Activated CD4-positive, alpha-beta T cell treated with anti-CD3 and anti-CD28 coated beads, Interleukin-2, amount 10 ng/mL, durations not matched to agents 24 days and 14 days (primary cell): ENCODE data around the gene FNDC3B. TPM values are rescaled to one million over a fixed set of nuclear protein-coding genes. Genes with fewer than 3 reads are reported as not detected.

Experiments
- DNase-seq: peaks from one replicate; pipeline ENCODE4 v3.0.0; 2022
- H3K27ac Mint-ChIP-seq: one replicate; pipeline ENCODE4 v1.8.0; 2022; ENCODE audit warnings: mild to moderate bottlenecking, mixed read lengths
- H3K27me3 Mint-ChIP-seq: one replicate; pipeline ENCODE4 v1.8.0; 2022; ENCODE audit warnings: mixed read lengths
- H3K36me3 Mint-ChIP-seq: one replicate; pipeline ENCODE4 v1.8.0; 2022; ENCODE audit warnings: low read depth, mild to moderate bottlenecking, mixed read lengths
- H3K4me1 Mint-ChIP-seq: one replicate; pipeline ENCODE4 v1.8.0; 2021; ENCODE audit warnings: mixed read lengths
- H3K4me3 Mint-ChIP-seq: one replicate; pipeline ENCODE4 v1.8.0; 2022; ENCODE audit warnings: mild to moderate bottlenecking, moderate library complexity, mixed read lengths
- H3K9me3 Mint-ChIP-seq: one replicate; pipeline ENCODE4 v1.8.0; 2021; ENCODE audit warnings: mixed read lengths
- intact Hi-C: fragments of 100-400 bp; cut with micrococcal nuclease; formaldehyde crosslinking; loops from one replicate; pipeline ENCODE4 v1.15.1; 2023
- total RNA-seq: library from RNA; stranded (reverse); gene quantifications from 2 replicates; pipeline ENCODE4 v1.2.3, GENCODE V29; 2022

FNDC3B gene
- total RNA-seq, 1 donor from 2014 or later: 19.6 TPM

- peaks cover 41% of the 10 kb centered on the region for H3K4me1 Mint-ChIP-seq
- no peak overlapping the region for H3K4me3 Mint-ChIP-seq
- H3K27me3 Mint-ChIP-seq: no peaks in the 10 kb centered on the region
- DNase-seq: no peak
- intact Hi-C loops: no loop called here
- no peak overlapping the region for H3K27ac Mint-ChIP-seq
- no peaks in the 10 kb centered on the region for H3K9me3 Mint-ChIP-seq
- peaks cover 4% of the 10 kb centered on the region for H3K36me3 Mint-ChIP-seq
Measured at GRCh38 chr3:172142051-172142863, 102.9 kb downstream of the FNDC3B start.

- Mint-ChIP-seq H3K36me3 (peaks cover 4% of the 10 kb centered on the region), H3K4me1 (peaks cover 34% of the 10 kb centered on the region), H3K4me3 (no peak overlapping the region), H3K9me3 (no peaks in the 10 kb centered on the region), H3K27me3 (no peaks in the 10 kb centered on the region), H3K27ac (no peak overlapping the region)
- no peak for DNase-seq
- intact Hi-C loops: no loop called here
Measured at GRCh38 chr3:172142864-172143451, 103.6 kb downstream of the FNDC3B start.

GRCh38 chr3:172143739-172144497, 104.5 kb downstream of the FNDC3B start:
- no peaks in the 10 kb centered on the region for H3K27me3 Mint-ChIP-seq
- no peak for DNase-seq
- H3K36me3 Mint-ChIP-seq: peaks cover 4% of the 10 kb centered on the region
- H3K27ac Mint-ChIP-seq: no peak overlapping the region
- no peaks in the 10 kb centered on the region for H3K9me3 Mint-ChIP-seq
- peaks cover 36% of the 10 kb centered on the region for H3K4me1 Mint-ChIP-seq
- H3K4me3 Mint-ChIP-seq: no peak overlapping the region
- intact Hi-C loops: no loop called here

- Mint-ChIP-seq H3K4me1 (peaks cover 34% of the 10 kb centered on the region), H3K9me3 (no peaks in the 10 kb centered on the region), H3K36me3 (peaks cover 4% of the 10 kb centered on the region), H3K4me3 (no peak overlapping the region), H3K27ac (no peak overlapping the region), H3K27me3 (no peaks in the 10 kb centered on the region)
- intact Hi-C loops: no loop called here
- no peak for DNase-seq
Measured at GRCh38 chr3:172144601-172145000, 105.2 kb downstream of the FNDC3B start.

GRCh38 chr3:172145031-172145686, 105.8 kb downstream of the FNDC3B start:
- Mint-ChIP-seq H3K27me3 (no peaks in the 10 kb centered on the region), H3K36me3 (peaks cover 4% of the 10 kb centered on the region), H3K4me3 (no peak overlapping the region), H3K9me3 (no peaks in the 10 kb centered on the region), H3K4me1 (peaks cover 34% of the 10 kb centered on the region), H3K27ac (no peak overlapping the region)
- intact Hi-C loops: loop anchor here (5.0 kb wide), 1 partner anchor 102 kb away; no protein-coding TSS in a partner anchor
- no peak for DNase-seq

- H3K9me3 Mint-ChIP-seq: no peaks in the 10 kb centered on the region
- no peak overlapping the region for H3K4me3 Mint-ChIP-seq
- DNase-seq: no peak
- H3K36me3 Mint-ChIP-seq: peaks cover 4% of the 10 kb centered on the region
- H3K27ac Mint-ChIP-seq: no peak overlapping the region
- intact Hi-C loops: loop anchor here (5.0 kb wide), 1 partner anchor 101 kb away; no protein-coding TSS in a partner anchor
- H3K4me1 Mint-ChIP-seq: peaks cover 29% of the 10 kb centered on the region
- no peaks in the 10 kb centered on the region for H3K27me3 Mint-ChIP-seq
Measured at GRCh38 chr3:172146349-172146748, 107.0 kb downstream of the FNDC3B start.

GRCh38 chr3:172147113-172147818, 107.9 kb downstream of the FNDC3B start:
- Mint-ChIP-seq H3K4me3 (no peak overlapping the region), H3K4me1 (peaks cover 31% of the 10 kb centered on the region)

GRCh38 chr3:172148241-172148640, 108.9 kb downstream of the FNDC3B start:
- H3K27ac Mint-ChIP-seq: no peak overlapping the region
- no peaks in the 10 kb centered on the region for H3K27me3 Mint-ChIP-seq
- no peak overlapping the region for H3K4me3 Mint-ChIP-seq
- intact Hi-C loops: loop anchor here (5.0 kb wide), 1 partner anchor 99 kb away; no protein-coding TSS in a partner anchor
- DNase-seq: no peak
- H3K4me1 Mint-ChIP-seq: peaks cover 36% of the 10 kb centered on the region
- H3K36me3 Mint-ChIP-seq: peaks cover 4% of the 10 kb centered on the region
- no peaks in the 10 kb centered on the region for H3K9me3 Mint-ChIP-seq

More at GRCh38 chr3:172147113-172147818, 107.9 kb downstream of the FNDC3B start:
- Mint-ChIP-seq H3K36me3 (peaks cover 4% of the 10 kb centered on the region), H3K27me3 (no peaks in the 10 kb centered on the region), H3K9me3 (no peaks in the 10 kb centered on the region), H3K27ac (no peak overlapping the region)
- intact Hi-C loops: loop anchor here (5.0 kb wide), 1 partner anchor 100 kb away; no protein-coding TSS in a partner anchor
- no peak for DNase-seq

GRCh38 chr3:172148702-172149565, 109.6 kb downstream of the FNDC3B start:
- Mint-ChIP-seq H3K4me3 (no peak overlapping the region), H3K27me3 (no peaks in the 10 kb centered on the region), H3K27ac (no peak overlapping the region), H3K9me3 (no peaks in the 10 kb centered on the region), H3K36me3 (peaks cover 4% of the 10 kb centered on the region), H3K4me1 (peaks cover 38% of the 10 kb centered on the region)
- intact Hi-C loops: loop anchor here (5.0 kb wide), 1 partner anchor 98 kb away; no protein-coding TSS in a partner anchor
- DNase-seq: no peak

- Mint-ChIP-seq H3K4me3 (no peak overlapping the region), H3K27me3 (no peaks in the 10 kb centered on the region), H3K27ac (no peak overlapping the region), H3K36me3 (peaks cover 5% of the 10 kb centered on the region), H3K9me3 (no peaks in the 10 kb centered on the region), H3K4me1 (peaks cover 37% of the 10 kb centered on the region)
- intact Hi-C loops: no loop called here
- no peak for DNase-seq
Measured at GRCh38 chr3:172150268-172150667, 110.9 kb downstream of the FNDC3B start.

GRCh38 chr3:172150913-172151650, 111.7 kb downstream of the FNDC3B start:
- peaks cover 35% of the 10 kb centered on the region for H3K4me1 Mint-ChIP-seq
- no peaks in the 10 kb centered on the region for H3K9me3 Mint-ChIP-seq
- H3K4me3 Mint-ChIP-seq: no peak overlapping the region
- H3K36me3 Mint-ChIP-seq: peaks cover 5% of the 10 kb centered on the region
- intact Hi-C loops: no loop called here
- no peak for DNase-seq
- no peak overlapping the region for H3K27ac Mint-ChIP-seq
- H3K27me3 Mint-ChIP-seq: no peaks in the 10 kb centered on the region
